NCI-H446 treated with DMSO at 0.1 percent for 48 hours (cell line): ENCODE results near the gene SRGAP1.

ENCODE experiments used
- DNase-seq: peaks from one replicate; lab custom pipeline; 2025; lab: John Stamatoyannopoulos, UW

The SRGAP1 gene

DNA sequence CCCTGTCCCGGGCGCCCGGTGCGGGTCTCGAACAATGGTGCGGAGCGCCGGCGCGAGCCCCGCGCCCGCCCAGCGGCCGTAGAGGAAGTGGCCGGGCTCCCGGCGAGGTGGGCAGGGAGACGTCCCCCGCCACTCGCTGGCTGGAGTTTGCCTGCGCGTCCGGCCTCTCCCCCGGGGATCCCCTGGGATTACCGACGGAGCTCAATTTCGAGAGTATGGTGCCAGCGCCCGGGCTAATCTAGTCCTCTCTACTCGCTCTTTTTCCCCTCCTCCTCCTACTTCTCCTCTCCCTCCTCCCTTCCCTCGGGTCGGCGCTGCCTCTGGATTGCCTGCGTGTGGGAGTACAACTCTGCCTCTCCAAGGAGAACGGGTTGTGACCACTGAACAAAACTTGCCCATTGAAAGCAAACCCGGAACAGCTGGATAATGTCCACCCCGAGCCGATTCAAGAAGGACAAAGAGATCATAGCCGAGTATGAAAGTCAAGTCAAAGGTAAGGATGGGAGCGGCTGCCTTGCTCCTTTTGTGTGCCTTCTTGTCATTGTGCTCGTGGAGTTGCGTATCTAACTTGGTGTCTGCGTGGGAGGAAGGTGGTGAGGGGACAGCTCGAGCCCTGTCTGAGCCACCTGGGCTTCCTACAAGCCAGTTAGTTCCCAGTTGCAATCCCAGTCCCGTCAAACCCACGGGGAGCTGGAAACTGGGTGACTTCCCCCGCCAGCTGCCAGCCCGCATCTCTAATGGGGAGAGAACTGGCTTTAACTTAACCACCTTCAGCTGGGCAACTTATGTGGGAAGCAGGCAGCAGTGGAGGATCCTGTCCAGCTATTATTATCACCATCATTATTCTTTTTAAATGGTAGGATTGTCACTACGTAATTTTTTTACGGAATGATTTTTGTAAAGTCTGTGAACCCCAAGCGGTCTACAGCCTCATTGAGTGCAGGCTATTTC lies at the start of gene SRGAP1:
Gene SRGAP1, plus strand, starts transcription at position 310 of the 951 bp plus-strand sequence. Its CDS starts 117 bp downstream, at position 427.
- peak; percentile 45 for DNase-seq

DNA sequence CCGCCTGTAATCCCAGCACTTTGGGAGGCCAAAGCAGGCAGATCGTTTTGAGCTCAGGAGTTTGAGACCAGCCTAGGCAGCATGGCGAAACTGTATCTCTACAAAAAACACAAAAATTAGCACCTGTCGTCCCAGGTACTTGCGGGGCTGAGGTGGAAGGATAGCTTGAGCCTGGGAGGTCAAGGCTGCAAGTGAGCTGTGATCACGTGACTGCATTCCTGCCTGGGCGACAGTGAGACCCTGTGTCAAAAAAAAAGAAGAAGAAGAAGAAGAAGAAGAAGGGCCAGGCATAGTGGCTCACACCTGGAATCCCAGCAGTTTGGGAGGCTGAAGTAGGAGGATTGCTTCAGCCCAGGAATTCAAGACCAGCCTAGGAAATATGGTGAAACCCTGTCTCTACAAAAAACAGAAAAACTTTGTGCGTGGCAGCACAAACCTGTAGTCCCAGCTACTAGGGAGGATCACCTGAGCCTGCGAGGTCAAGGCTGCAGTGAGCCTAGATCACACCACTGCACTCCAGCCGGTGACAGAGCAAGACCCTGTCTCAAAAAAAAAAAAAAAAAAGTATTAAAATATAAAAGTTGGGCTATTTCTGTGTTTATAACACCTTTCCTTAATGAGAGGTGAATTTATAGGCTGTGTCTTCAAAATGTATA lies 49.3 kb upstream of the SRGAP1 start:
- no peak for DNase-seq

DNA sequence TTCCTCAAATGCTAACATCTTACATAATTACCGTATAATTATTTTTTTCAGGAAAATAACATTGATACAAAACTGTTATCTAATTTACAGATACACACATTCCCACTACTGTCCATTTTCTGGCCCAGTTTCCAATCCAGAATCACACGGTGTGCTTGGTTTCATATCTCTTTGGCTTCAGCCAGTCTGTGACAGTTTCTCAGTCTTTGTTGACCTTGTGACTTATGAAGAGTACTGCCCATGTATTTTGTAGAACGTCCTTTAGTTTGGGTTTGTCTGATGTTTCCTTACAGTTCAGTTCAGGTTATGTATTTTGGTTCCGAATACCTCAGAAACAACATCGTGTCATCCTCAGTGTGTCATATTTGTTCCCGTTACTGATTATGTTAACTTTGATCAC lies 48.6 kb upstream of the SRGAP1 start:
- DNase-seq: no peak

DNA sequence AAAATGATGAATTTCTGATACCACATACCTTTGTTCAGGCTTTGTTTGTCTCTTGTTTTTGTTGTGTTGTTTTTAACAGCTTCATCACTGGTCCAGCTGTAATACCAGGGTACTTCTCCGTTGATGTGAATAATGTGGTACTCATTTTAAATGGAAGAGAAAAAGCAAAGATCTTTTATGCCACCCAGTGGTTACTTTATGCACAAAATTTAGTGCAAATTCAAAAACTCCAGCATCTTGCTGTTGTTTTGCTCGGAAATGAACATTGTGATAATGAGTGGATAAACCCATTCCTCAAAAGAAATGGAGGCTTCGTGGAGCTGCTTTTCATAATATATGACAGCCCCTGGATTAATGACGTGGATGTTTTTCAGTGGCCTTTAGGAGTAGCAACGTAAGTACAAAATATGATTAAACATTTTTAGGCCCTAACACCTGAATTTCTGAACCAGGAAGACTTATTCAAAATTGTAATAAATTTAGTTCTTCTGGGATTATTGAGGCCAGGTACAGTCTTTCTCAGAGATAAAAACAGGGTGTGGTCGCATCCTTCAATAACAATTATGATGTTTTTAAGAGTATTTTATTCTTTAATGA lies 42.4 kb upstream of the SRGAP1 start:
- DNase-seq: peak; percentile 12

DNA sequence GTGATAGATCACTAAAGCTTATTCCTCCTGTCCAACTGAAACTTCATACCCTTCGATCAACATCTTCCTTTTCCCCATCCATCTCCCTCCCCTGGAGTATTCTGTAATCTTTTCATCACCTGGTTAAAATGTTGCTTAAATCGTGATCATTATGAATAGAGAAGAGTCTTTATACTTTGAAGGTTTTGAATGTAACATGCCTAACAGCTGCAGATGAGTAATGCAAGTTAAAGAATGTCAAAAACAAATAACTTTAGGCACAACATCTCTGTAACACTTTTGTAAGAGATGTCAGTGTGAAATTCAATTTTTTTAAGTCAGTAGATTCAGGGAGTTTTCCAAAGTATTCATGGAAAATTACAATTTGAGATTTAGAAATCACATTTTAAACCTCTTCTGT lies 39.8 kb upstream of the SRGAP1 start:
- no peak for DNase-seq

DNA sequence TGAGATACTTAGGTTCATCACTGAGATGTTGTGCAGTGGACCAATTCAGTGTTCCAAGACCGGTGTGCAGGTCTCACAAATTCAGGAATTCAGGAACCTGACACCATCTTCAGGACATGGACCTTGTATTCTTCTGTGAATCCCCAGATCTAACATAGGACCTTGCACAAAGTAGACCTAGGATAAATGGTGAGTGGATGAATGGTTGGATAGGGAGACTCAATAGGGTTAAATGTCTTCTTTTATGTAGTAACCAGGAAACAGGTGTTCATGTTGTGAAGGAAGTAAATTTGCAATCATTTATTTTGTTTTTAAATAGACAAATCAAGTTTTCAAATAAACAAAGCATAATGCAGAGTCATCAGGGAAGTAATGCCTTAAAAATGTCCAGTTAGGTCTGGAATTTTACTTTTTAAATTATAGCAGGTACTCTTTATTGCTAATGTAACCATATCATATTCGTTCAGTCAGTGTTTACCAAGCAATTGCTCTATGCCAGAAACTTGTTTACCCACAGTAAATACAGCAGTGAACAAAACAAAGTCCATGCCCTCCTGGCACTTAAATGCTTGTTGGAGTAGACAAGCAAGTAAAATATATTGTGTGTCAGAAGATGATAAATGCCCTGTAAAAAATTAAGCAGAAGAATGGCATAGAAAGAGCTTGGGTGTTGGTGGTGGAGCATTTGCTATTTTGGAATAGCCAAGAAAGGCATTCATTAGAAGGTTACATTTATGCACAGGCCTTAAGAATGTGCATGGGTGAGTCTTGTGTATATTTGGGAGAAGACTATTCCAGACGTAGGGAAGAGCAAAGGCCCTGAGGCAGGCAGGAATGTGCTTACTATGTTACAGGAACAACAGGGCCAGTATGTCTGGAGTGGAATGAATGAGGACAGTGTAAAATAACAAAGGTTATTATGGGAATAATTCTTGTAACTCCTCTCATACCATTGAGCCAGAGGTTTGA lies 38.5 kb upstream of the SRGAP1 start:
- no peak for DNase-seq

DNA sequence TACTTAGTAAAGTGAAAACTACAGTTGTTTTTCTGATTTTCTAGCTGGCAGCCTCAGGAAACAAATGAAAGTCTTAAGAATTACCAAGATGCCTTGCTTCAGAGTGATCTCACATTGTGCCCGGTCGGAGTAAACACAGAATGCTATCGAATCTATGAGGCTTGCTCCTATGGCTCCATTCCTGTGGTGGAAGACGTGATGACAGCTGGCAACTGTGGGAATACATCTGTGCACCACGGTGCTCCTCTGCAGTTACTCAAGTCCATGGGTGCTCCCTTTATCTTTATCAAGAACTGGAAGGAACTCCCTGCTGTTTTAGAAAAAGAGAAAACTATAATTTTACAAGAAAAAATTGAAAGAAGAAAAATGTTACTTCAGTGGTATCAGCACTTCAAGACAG lies 35.9 kb upstream of the SRGAP1 start:
- no peak for DNase-seq

DNA sequence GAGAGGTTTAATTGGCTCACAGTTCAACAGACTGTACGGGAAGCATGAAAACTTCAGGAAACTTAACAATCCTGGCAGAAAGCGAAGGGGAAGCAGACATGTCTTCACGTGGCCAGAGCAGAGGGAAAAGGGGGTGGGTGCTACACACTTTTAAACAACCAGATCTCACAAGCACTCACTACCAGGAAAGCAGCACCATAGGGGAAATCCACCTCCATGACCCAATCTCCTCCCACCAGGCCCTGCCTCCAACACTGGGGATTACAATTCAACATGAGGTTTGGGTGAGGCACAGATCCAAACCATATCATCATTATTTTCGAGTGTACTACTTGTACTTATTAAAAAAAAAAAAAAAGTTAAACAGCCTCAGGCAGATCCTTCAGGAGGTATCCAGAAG lies 34.9 kb upstream of the SRGAP1 start:
- DNase-seq: no peak

DNA sequence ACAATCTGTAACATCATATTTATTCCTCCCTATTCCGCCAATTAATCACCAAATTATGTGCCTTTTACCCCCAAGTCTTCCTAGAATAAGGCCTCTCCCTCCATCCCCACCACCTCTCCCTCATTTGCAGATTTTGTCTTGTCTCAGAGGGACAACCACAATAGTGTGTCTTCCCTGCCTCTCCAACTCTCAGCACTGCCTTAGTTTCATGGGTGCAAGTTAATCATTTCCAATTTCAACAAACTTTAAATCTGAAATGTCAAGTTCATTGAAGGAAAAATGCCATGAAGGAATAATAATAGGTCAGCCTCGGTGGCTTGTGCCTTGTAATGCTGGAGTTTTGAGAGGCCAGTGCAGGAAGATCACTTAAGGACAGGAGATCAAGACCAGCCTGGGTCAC lies 33.2 kb upstream of the SRGAP1 start:
- DNase-seq: no peak

DNA sequence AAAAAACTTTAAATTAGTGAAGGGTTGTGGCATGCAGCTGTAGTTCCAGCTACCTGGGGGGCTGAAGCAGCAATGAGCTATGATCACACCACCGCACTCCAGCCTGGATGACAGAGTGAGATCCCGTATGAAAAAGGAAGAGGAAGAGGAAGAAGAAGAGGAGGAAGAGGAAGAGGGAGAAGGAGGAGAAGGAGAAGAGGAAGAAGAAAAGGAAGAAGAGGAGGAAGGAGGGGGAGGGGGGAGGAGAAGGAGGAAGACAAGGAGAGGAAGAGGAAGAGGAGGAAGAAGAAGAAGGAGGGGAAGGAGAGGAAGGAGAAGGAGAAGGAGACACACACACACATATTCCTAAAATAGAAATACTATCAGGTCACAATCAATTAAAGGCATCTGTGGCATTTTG lies 32.7 kb upstream of the SRGAP1 start:
- DNase-seq: no peak

DNA sequence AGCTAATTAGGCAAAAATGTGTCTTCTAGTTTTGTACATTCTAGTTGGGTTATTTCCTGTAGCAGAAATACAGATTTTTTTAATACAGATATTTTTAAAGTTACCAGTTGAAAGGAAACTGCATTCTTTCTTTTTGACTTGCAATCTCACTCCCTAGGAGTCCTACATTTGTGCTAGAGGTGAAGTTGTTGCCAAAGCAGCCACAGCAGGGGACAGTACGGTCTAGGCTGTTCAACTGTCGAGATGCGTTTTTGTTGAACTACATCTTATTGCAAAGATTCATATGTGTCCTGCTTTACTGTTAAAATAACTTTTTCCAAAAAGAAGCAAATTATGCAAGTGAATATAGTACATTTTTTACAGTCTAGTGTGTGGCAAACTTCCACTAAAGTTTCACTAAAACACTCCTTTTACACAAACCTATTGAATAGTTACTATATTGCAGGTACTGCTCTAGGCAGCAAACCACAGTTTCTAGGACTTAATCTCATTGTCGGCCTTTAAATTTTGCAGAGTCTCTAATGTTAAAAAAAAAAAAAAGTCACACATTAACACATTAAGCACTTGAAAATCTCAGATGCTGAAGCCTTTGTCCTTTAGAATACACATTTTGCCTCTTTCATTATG lies 30.2 kb upstream of the SRGAP1 start:
- DNase-seq: peak; percentile 5

DNA sequence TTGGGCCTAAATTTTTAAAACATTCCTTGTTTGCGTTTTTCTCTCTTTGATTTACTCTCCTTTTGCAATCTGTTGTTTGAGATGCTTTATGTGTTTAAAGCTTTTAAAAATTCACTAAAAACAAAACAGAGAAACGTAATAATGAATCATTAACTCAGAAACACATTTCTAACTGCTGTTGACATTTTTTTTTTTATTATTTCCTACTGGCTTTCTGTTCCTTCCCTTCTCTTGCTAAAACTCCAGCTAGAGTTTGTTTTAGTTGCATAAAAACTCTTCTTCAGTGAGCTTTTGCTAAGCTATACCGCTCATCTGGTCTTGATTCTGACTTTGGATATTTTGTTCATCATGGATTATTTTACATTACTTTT lies 29.0 kb upstream of the SRGAP1 start:
- DNase-seq: no peak

DNA sequence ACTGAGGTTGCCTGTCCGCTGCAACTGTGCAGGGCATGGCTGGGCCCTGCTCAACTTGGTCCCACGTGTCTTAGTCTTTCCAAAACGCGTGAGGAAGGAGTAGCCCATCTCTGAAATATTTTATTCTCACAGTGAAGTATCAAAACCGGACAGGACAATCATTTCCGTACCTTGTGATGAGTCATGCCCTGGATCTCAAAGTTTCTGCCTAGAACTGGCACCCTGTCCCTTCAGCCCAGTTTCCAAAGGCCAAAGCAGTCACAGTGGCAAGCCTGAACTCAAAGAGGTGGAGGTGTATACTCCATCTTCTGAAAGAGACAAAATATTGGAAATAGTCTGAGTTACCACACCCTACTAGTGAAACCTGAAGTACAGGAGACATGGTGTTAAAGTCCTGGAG lies 28.5 kb upstream of the SRGAP1 start:
- no peak for DNase-seq

DNA sequence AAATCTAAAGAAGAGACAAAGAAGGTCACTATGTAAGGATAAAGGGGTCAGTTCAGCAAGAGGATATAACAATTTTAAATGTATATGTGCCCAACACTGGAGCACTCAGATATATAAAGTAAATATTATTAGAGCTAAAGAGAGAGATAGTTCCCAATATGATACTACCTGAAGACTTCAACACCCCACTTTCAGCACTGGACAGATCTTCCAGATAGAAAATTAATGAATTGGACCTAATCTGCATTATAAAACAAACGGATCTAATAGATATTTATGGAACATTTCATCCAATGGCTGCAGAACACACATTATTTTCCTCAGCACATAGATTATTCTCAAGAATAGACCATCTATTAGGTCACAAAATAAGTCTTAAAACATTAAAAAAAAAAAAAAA lies 24.1 kb upstream of the SRGAP1 start:
- DNase-seq: no peak

DNA sequence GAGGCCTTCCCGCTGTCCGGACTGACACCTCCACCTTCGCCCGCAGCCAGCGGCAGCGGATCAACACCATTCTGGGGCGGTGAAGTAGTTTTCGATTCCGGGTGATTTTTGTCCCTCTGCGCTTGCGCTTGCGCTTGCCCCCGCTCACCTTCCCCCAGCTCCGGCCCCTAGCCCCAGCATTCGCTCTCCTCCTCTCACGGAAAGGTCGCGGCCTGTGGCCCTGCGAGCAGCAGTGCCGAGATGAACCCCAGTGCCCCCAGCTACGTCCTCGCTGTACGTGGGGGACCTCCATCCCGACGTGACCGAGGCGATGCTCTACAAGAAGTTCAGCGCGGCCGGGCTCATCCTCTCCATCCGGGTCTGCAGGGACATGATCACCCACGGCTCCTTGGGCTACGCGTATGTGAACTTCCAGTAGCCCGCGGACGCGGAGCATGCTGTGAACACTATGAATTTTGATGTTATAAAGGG lies 22.7 kb upstream of the SRGAP1 start:
- DNase-seq: no peak

DNA sequence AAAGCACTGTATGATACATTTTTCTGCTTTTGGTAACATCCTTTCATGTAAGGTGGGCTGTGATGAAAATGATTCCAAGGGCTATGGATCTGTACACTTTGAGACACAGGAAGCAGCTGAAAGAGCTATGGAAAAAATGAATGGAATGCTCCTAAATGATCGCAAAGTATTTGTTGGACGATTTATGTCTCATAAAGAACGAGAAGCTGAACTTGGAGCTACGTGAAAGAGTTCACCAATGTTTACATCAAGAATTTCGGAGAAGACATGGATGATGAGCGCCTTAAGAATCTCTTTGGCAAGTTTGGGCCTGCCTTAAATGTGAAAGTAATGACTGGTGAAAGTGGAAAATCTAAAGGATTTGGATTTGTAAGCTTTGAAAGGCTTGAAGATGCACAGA lies 22.1 kb upstream of the SRGAP1 start:
- no peak for DNase-seq

DNA sequence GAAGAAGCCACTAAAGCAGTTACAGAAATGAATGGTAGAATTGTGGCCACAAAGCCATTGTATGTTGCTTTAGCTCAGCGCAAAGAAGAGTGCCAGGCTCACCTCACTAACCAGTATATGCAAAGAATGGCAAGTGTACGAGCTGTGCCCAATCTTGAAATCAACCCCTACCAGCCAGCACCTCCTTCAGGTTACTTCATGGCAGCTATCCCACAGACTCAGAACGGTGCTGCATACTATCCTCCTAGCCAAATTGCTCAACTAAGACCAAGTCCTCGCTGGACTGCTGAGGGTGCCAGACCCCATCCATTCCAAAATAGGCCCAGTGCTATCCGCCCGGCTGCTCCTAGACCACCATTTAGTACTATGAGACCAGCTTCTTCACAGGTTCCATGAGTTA lies 21.5 kb upstream of the SRGAP1 start:
- DNase-seq: no peak

DNA sequence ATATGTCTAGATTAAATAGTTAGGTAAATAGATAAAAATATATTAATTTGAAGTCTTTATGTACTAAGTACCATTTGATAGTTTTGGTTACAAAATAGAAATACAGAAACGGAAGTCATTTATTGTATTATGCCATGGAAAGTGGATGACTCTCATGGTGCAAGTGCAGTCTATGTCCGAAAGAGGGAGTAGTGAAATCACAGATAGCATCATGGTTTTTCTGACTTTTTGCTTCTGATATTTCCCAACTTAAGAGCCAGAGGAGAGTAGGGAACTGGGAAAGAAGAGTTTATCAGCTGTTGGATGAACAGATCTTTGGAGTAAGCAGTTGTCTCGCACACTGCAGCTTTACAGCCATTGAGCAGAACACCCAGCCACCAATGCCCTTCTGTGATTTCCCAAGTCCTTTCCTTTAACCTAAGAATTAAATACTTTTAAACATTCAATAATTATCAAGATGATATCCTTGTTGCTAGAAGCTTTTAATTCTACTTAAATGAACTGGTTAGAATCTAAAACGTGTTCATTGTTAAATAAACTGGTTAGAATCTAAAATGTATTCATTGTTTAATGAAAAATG lies 18.4 kb upstream of the SRGAP1 start:
- DNase-seq: peak; percentile 39

DNA sequence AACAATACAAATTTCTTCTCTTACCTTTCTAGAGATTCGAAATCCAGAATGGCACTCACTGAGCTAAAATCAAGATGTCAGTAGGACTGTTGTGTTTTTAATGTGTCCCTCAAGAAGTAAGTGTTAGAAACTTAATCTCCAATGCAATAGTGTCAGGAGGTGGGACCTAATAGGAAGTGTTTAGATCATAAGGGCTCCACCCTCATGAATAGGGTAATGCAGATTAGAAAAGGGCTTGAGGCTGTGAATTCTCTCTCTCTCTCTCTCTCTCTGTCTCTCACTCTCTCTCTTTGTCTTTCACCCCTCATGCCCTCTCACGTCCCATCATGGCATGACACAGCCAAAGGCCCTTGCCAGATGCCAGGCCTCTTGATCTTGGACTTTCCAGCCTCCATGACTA lies 15.6 kb upstream of the SRGAP1 start:
- DNase-seq: no peak

DNA sequence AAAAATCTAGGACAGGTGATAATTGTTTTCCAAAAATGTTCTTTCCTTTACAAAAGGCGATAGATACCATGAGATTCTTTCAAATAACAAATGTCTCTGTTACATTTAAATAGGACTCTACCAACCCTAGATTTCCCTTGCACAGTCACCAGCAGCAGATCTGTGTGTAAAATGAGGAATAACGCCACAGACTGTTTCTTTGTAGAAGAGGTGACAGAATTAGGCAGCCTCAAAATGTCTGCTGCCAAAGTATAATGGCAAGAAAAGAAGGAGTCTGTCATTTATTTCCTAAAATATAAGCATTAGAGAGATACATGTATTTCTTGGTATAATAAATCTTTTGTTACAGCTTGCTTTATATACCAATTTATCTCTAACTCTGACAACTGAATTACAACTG lies 8.5 kb upstream of the SRGAP1 start:
- DNase-seq: no peak

DNA sequence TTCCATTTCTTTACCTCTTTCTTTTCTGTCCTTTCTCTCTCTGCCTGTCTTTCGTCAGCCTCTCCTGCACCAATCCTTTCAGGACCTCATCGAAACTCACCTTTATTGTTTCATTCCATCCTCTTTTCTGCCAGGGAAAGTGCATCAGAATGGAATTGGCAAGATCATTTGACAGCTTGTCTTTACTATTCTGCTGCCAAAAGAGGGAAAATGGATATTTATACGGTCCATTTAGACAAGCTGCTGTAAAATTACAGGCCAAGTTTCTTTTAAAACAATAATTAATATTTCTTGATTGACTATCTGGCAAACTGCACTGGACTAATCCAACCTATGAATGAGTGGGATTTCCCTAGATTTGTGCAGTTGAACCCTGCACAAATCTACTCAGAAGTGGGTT lies 7.6 kb upstream of the SRGAP1 start:
- DNase-seq: peak; percentile 88
